Inflammatory macrophage treated with lipopolysaccharide for 4 hours (primary cell): Measurements from ENCODE around the gene MICAL1.

Experiments
- DNase-seq: peaks from one replicate; pipeline ENCODE4 v3.0.0-alpha.2; 2020

Gene MICAL1

DNA sequence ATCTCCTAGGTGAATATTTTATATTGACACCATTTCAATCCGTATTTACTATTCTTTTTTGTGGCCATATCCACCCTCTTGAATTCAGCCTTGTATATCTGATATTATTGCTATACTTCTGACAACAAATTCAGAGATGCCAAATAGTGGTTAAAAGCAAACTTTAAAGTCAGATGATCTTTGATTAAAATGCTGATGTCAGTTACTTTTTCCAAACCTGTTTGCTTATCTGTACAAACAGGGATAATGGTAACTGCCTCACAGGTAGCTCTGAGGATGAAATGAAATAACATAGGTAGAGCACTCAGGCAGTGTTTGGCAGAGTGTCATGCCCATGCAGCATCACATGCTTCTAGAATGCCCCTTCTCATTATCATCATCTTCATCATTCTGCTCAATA is 34.4 kb downstream of the MICAL1 start:
- no peak for DNase-seq

DNA sequence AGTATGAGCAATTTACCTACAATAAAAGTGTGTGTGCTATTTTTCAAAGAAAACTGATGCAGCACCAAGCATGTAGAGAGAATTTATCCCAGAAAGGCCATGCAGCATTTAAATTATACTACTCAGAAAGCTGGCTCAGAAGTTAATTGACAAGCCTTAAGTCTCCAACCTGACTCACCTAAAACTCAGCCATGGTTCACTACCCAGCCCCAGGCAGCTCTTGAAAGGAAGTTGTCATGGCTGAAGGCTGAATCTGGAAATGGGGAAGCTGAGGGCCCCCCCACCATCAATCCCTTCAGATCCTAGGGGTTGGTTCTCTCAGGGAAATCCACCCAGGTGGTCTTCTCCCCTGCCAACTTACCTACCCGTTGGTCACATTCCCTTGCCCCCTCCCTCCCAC is 34.8 kb downstream of the MICAL1 start:
- no peak for DNase-seq

DNA sequence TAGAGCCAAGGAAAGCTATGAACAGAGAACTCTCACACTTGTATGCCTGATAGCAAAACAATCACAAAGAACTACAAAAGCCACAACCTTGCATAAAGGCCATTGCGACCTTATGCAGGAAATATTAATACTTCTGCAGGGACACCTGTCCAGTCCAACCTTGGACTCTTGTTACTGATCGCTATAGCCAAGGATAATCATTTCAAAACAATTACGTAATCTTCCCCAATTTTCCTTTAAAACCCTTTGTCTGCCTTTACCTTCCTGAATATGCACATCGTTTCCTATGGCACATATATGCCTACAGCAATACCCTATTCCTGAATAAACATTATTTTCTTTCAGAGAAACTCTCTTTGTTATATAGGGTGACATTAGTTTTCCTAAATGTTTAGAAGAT is 37.9 kb downstream of the MICAL1 start:
- DNase-seq: no peak

DNA sequence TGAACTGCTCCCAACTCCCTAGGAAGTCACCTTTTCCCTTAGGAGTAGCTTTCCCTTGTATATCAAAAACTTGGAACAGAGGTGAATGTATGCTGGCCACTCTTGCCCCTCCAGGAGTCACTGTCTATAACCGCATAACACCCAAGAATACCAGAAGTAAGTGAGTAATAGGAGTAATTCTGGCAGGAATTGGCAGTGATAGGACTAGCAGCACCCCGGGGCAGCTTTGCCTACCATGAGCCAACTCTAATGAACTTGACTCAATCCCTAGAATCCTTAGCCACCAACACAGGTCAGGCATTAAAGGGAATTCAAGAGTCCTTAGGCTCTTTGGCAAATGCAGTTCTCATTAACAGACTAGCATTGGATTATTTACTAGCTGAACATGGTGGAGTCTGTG is 44.5 kb downstream of the MICAL1 start:
- no peak for DNase-seq

DNA sequence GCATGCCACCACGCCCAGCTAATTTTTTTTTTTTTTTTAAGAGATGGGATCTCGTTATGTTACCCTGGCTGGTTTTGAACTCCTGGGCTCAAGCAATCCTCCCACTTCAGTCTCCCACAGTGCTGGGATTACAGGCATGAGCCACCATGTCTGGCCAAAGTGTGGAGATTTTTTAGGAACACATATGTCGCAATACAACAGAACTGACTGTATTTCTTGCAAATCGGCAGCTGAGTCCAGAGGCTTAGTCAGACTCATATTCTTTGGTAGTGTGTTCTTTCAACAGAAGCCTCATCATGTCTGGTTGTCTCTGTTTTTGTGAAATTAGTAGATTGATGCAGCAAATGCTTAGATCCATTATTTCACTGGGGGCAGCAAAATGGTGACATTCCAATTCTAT is 49.4 kb downstream of the MICAL1 start:
- DNase-seq: peak; percentile 93

DNA sequence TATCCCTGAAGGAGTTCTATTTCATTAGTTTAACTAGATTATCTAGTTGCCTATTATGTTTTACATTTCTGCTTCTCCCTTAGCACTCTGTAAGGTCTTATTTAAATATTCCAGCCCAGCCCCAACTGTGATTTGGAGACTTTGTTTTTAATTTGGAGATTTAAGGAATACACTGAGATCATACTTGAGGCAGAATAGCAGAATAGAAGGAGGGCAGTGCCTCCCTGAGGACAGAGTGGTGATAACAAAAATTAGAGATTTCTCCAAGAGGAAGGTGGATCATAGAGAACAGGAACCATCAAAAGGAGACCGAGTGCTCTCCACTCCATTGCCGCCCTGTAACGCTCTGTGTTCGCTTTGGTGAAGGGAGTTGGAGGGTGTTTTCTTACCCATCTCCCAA is 58.6 kb downstream of the MICAL1 start:
- peak; percentile 57 for DNase-seq

DNA sequence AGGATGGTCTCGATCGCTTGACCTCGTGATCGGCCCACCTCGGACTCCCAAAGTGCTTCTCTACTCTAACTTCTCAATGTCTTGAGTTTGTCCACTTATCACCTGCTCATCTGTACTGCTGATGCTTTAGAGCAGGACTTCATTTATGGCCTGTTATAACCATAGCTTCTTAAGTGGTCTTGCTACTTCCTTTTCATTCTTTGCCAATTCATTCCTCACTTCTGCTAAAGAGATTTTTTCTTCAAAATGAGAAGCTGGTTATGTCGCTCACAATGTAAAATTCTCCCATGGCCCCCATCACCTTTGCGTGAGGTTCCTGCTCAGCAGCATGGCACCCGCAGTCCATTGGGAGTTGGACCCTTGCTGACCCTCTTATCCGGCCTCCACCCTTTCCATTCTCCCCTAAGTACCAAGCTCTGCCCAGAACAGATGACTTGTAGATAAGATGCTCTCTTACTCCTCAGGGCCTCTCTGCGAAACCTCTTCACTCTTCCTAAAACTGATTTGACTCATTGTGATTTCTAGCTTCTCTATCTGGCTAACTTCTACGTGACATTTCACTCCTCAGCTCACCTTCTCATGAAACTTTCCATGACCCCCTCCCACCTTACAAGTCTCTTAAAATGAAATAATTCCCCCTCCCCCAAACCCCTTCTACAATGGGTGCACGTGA is 59.4 kb downstream of the MICAL1 start:
- no peak for DNase-seq
